AG20443 (cell line): ENCODE data around the gene CACNB4.

Source experiments
- DNase-seq: peaks from one replicate; pipeline ENCODE4 v3.0.0; 2012; ENCODE audit warnings: low spot score, mixed read lengths

The CACNB4 gene

GRCh38 chr2:151853070-151853758 lies 245.6 kb downstream of the CACNB4 start:
- DNase-seq: no peak

- DNase-seq: no peak
These were observed 246.4 kb downstream of the CACNB4 start for GRCh38 chr2:151852260-151853069.

- DNase-seq: peak; percentile 20
These were observed 247.1 kb downstream of the CACNB4 start for GRCh38 chr2:151851761-151852160.

- no peak for DNase-seq
These were observed 249.3 kb downstream of the CACNB4 start for GRCh38 chr2:151849413-151850010.

- DNase-seq: no peak
These were observed 253.0 kb downstream of the CACNB4 start for GRCh38 chr2:151845884-151846283.

- DNase-seq: no peak
These were observed 253.4 kb downstream of the CACNB4 start for GRCh38 chr2:151845481-151845880.

GRCh38 chr2:151844211-151844896 lies 254.5 kb downstream of the CACNB4 start:
- DNase-seq: no peak

GRCh38 chr2:151843691-151844061 lies 255.2 kb downstream of the CACNB4 start:
- no peak for DNase-seq

- DNase-seq: no peak
These were observed 255.8 kb downstream of the CACNB4 start for GRCh38 chr2:151842830-151843690.

- DNase-seq: no peak
These were observed 257.8 kb downstream of the CACNB4 start for GRCh38 chr2:151841047-151841424.

- DNase-seq: no peak
These were observed 258.4 kb downstream of the CACNB4 start for GRCh38 chr2:151840216-151841046.

GRCh38 chr2:151837926-151838325 lies 260.9 kb downstream of the CACNB4 start:
- no peak for DNase-seq

- DNase-seq: no peak
These were observed 264.9 kb downstream of the CACNB4 start for GRCh38 chr2:151833984-151834383.

- DNase-seq: no peak
These were observed 267.9 kb downstream of the CACNB4 start for GRCh38 chr2:151830961-151831360.

GRCh38 chr2:151828890-151829324 lies 269.9 kb downstream of the CACNB4 start:
- no peak for DNase-seq

- DNase-seq: peak; percentile 99
These were observed 270.5 kb downstream of the CACNB4 start, which contains the start of gene ARL5A for GRCh38 chr2:151828143-151828889. Gene ARL5A, minus strand, starts transcription at chr2:151828421. Its CDS starts 245 bp downstream, at chr2:151828176.

GRCh38 chr2:151827564-151828142 lies 271.2 kb downstream of the CACNB4 start:
- DNase-seq: peak; percentile 23

- DNase-seq: no peak
These were observed 272.1 kb downstream of the CACNB4 start for GRCh38 chr2:151826737-151827157.

- no peak for DNase-seq
These were observed 274.0 kb downstream of the CACNB4 start for GRCh38 chr2:151824886-151825285.
